ENCODE measurements around the gene TPD52L1.

TPD52L1 gene

DNA sequence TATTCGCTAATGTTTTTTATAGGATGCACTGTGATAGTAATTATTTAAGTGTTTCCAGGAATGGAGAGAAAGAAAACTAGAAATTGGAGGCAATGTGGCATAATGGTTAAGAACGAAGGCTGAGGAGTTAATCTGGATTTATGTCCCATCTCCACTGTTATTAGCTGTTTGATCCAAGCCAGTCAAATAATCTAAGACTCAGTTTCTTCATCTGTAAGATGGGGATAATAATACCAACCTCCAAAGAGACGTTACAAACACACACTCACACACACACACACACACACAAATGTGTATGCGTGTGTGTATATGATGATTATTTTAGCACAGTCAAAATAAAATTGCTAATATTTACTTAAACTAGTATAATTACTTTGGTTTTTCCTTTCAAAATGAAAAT is 36.9 kb upstream of the TPD52L1 start:
- H3K36me3 ChIP-seq (ENCODE audit: control insufficient read depth, low read length) = no peaks in the 10 kb centered on the region
- H3K4me1 ChIP-seq (ENCODE audit: control insufficient read depth, low read length) = no peaks in the 10 kb centered on the region
- no peaks in the 10 kb centered on the region for H4K20me1 ChIP-seq (ENCODE audit: control insufficient read depth, insufficient read depth, low read depth, low read length)
- no peaks in the 10 kb centered on the region for H3F3A ChIP-seq (ENCODE audit: control insufficient read depth, insufficient read depth)
- H3K9me3 ChIP-seq (ENCODE audit: control insufficient read depth, insufficient read depth, low read length) = no peaks in the 10 kb centered on the region
- H3K4me3 ChIP-seq (ENCODE audit: low read length) = no peak overlapping the region
- no peak overlapping the region for H3K27ac ChIP-seq (ENCODE audit: low read depth, low read length)
- H3K79me2 ChIP-seq (ENCODE audit: control insufficient read depth, low read length) = no peaks in the 10 kb centered on the region
- TF ChIP-seq, protein P1, sequence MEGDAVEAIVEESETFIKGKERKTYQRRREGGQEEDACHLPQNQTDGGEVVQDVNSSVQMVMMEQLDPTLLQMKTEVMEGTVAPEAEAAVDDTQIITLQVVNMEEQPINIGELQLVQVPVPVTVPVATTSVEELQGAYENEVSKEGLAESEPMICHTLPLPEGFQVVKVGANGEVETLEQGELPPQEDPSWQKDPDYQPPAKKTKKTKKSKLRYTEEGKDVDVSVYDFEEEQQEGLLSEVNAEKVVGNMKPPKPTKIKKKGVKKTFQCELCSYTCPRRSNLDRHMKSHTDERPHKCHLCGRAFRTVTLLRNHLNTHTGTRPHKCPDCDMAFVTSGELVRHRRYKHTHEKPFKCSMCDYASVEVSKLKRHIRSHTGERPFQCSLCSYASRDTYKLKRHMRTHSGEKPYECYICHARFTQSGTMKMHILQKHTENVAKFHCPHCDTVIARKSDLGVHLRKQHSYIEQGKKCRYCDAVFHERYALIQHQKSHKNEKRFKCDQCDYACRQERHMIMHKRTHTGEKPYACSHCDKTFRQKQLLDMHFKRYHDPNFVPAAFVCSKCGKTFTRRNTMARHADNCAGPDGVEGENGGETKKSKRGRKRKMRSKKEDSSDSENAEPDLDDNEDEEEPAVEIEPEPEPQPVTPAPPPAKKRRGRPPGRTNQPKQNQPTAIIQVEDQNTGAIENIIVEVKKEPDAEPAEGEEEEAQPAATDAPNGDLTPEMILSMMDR (IDR thresholded peaks at IDR 0.05; ENCODE audit: low read depth, low read length, poor library complexity, severe bottlenecking) = no peak
- no peak for TF ChIP-seq EZH2phosphoT487 (IDR thresholded peaks at IDR 0.05; ENCODE audit: borderline replicate concordance, low read length)
- H3K4me2 ChIP-seq (ENCODE audit: low read length) = no peak overlapping the region
- H3K9me2 ChIP-seq (replicated peaks; ENCODE audit: control insufficient read depth, low read length) = no peaks in the 10 kb centered on the region
- H3K27me3 ChIP-seq (ENCODE audit: control insufficient read depth, low read length) = no peaks in the 10 kb centered on the region; the same call in 1 of the 2 replicates

DNA sequence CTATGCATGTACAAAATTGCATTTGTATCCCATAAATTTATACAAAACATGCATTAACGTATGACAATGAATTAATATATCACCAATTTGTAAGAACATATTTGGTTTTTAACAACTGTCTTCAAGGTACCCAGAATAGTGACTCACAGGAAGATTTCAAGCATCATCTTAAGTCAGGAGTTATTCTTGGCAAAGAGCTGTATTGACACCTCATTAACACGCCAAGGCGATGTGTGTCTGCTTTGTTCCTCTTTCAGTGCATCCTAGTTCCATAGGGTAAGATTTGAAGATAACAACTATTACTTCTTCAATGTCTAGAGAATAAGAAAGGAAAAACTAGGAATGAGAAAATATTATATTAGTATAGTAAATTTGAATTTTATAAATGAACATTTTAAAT is 35.8 kb upstream of the TPD52L1 start:
- Histone ChIP-seq H3K4me1 (ENCODE audit: control insufficient read depth, low read length) (no peaks in the 10 kb centered on the region), H3K27ac (ENCODE audit: low read depth, low read length) (no peak overlapping the region), H3F3A (ENCODE audit: control insufficient read depth, insufficient read depth) (no peaks in the 10 kb centered on the region), H3K9me2 (replicated peaks; ENCODE audit: control insufficient read depth, low read length) (no peaks in the 10 kb centered on the region), H3K4me3 (ENCODE audit: low read length) (no peak overlapping the region), H3K9me3 (ENCODE audit: control insufficient read depth, insufficient read depth, low read length) (no peaks in the 10 kb centered on the region), H3K79me2 (ENCODE audit: control insufficient read depth, low read length) (no peaks in the 10 kb centered on the region), H3K36me3 (ENCODE audit: control insufficient read depth, low read length) (no peaks in the 10 kb centered on the region), H3K4me2 (ENCODE audit: low read length) (no peak overlapping the region), H3K27me3 (ENCODE audit: control insufficient read depth, low read length) (no peaks in the 10 kb centered on the region; the same call in 1 of the 2 replicates), H4K20me1 (ENCODE audit: control insufficient read depth, insufficient read depth, low read depth, low read length) (no peaks in the 10 kb centered on the region)
- no peak for TF ChIP-seq EZH2phosphoT487 (IDR thresholded peaks at IDR 0.05; ENCODE audit: borderline replicate concordance, low read length)
- TF ChIP-seq, protein P1 (IDR thresholded peaks at IDR 0.05; ENCODE audit: low read depth, low read length, poor library complexity, severe bottlenecking) = no peak

DNA sequence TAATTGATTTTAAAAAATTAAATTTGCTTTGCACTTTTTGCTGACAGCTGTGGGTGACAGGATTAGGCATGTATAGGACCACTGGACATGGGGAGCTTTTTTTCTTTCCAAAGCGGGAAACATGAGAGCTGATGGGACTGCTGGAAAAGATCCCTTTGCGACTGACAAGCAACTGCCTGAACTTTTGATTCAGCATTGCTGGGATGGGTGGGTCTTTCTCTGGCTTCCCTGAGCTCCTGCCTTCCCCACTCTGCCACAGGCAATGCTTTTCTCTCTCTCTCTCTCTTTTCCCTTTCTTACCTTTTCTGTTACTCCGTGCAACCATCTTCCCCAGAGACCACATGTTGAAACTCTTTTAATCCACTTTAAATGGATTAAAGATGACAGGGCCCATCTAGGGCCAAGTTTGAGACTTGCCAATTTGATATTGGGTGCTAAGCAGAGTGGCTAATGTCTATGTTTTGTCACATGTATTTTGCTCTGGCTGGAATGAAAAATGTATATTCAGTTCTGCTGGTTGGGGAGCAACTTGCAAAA is 33.5 kb upstream of the TPD52L1 start:
- no peaks in the 10 kb centered on the region; the same call in 1 of the 2 replicates for H3K27me3 ChIP-seq (ENCODE audit: control insufficient read depth, low read length)
- no peaks in the 10 kb centered on the region for H3F3A ChIP-seq (ENCODE audit: control insufficient read depth, insufficient read depth)
- no peaks in the 10 kb centered on the region for H3K4me1 ChIP-seq (ENCODE audit: control insufficient read depth, low read length)
- no peaks in the 10 kb centered on the region for H4K20me1 ChIP-seq (ENCODE audit: control insufficient read depth, insufficient read depth, low read depth, low read length)
- H3K79me2 ChIP-seq (ENCODE audit: control insufficient read depth, low read length) = no peaks in the 10 kb centered on the region
- no peaks in the 10 kb centered on the region for H3K9me3 ChIP-seq (ENCODE audit: control insufficient read depth, insufficient read depth, low read length)
- no peak overlapping the region for H3K27ac ChIP-seq (ENCODE audit: low read depth, low read length)
- no peaks in the 10 kb centered on the region for H3K9me2 ChIP-seq (replicated peaks; ENCODE audit: control insufficient read depth, low read length)
- H3K4me2 ChIP-seq (ENCODE audit: low read length) = no peak overlapping the region
- no peak overlapping the region for H3K4me3 ChIP-seq (ENCODE audit: low read length)
- no peaks in the 10 kb centered on the region for H3K36me3 ChIP-seq (ENCODE audit: control insufficient read depth, low read length)
- TF ChIP-seq EZH2phosphoT487 (IDR thresholded peaks at IDR 0.05; ENCODE audit: borderline replicate concordance, low read length) = no peak
- TF ChIP-seq, protein P1 (IDR thresholded peaks at IDR 0.05; ENCODE audit: low read depth, low read length, poor library complexity, severe bottlenecking) = no peak
